Body of pancreas (tissue), 4 donors: ENCODE measurements around the gene ABCB9. TPM values are rescaled to one million over a fixed set of nuclear protein-coding genes. Genes with fewer than 3 reads are reported as not detected.
"Not testable (repeated sequence)": the region's sequence is repeated elsewhere in the genome, so short reads cannot be mapped to it uniquely, and the experiment has no call there.

Source experiments
- ATAC-seq: fragments of 150-250 bp; one replicate; pipeline ENCODE4 v1.9.1; 2016
- DNase-seq, 4 donors: peaks; one replicate each; pipeline ENCODE4 v3.0.0-alpha.2; 2019
- H3K27ac ChIP-seq, 4 donors: fragments of 200-600 bp; sonication (generic); 1 replicate in 3 of 4; 2 replicates in 1 of 4; pipeline versions ENCODE4 v1.5.1 to v1.6.1; 2016 to 2019; ENCODE audit warnings: mild to moderate bottlenecking in 1 of 4, mixed read lengths in 1 of 4, moderate library complexity in 1 of 4
- H3K27me3 ChIP-seq, 2 donors: fragments of 200-600 bp; sonication (generic); one replicate each; pipeline ENCODE4 v1.6.0; 2016; ENCODE audit warnings: mild to moderate bottlenecking in 1 of 2
- H3K36me3 ChIP-seq, 2 donors: fragments of 200-600 bp; sonication (generic); replicated peaks in 1 of 2; 2 replicates each; pipeline ENCODE4 v1.5.1; 2016; ENCODE audit warnings: low read depth in 2 of 2; ENCODE audit not compliant: insufficient read depth in 1 of 2
- H3K4me1 ChIP-seq: fragments of 200-600 bp; sonication (generic); one replicate; pipeline ENCODE4 v1.6.0; 2016
- H3K4me3 ChIP-seq, 2 donors: fragments of 200-600 bp; sonication (generic); 1 replicate in 1 of 2; 2 replicates in 1 of 2; pipeline ENCODE4 v1.5.1; 2016 to 2019
- H3K9me3 ChIP-seq, 3 donors: fragments of 200-600 bp; sonication (generic); 1 replicate in 2 of 3; 2 replicates in 1 of 3; pipeline ENCODE4 v1.5.1; 2016
- CTCF ChIP-seq, 7 experiments: fragments of 450-650 bp in 4 of 7; fragments of 200-600 bp in 3 of 7; sonication (generic) in 3 of 7; IDR thresholded peaks; one replicate each; pipeline ENCODE4 v1.5.1; 2016 to 2019; ENCODE audit warnings: antibody characterized with exemption in 7 of 7
- POLR2A ChIP-seq, 3 donors: fragments of 450-650 bp; IDR thresholded peaks; one replicate each; pipeline ENCODE4 v1.6.1; 2016; ENCODE audit warnings: antibody characterized with exemption in 3 of 3, mild to moderate bottlenecking in 2 of 3
- WGBS, 2 donors: methylation state at CpG; one replicate each; pipeline ENCODE4 v1.1.5; 2017; 5-methylcytosine and 5-hydroxymethylcytosine counted together
- intact Hi-C: fragments of 100-400 bp; cut with DNase I; formaldehyde crosslinking; loops from one replicate; pipeline ENCODE4 v1.15.1; 2023
- total RNA-seq, 2 donors: library from RNA; depleted of rRNA; stranded (reverse); fragments of >200 nt; gene quantifications; one replicate each; pipeline ENCODE4 v1.1.0, GENCODE V29; 2016

The ABCB9 gene
- total RNA-seq, 2 donors from 2014 or later: 5.2 to 7.9 TPM

DNA sequence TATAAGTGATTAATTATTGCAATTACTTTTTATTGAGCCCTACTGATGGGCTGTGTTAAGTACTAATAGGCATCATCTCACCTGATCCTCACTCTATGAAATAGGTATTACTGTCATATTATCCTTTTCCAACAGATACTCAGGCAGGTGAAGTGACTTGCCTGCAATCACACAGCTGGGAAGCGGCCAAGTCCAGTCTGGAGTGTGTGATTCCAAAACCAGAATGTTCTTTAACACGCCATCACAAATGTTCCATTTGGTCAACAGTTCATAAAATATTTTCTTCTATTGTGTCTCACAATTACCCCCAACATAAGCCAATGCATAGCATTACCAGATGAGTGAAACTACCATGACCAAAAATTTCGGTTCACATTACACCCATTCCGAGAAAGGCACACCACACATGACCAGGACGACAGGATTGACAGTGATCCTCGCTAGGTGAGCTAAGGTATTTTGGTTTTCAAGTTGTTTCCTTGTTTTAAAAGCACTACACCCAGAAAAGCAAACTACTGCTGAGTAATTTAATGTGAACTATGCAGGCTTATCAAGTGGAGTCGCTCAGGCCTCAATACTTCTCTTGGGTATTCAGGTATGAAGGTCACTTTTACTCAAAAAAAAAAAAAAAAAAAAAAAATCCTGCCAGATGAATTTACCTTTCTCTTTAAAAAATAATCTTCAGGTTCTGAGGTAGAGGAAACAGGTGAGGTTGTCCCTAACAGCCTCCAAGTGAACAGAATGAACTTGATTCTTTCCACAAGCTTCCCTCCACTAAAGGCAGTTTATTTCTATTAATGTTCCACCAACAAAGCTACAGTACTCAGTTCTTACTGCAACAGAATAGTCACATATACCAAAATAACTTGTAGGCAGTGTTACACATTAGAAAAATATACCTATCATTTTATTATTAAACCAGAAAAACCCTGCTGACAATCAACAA is 72.8 kb downstream of the ABCB9 start:
- H3K4me3 ChIP-seq: no peak overlapping the region
- no peaks in the 10 kb centered on the region for H3K9me3 ChIP-seq
- TF ChIP-seq POLR2A (IDR thresholded peaks at IDR 0.05) (peak in 2 of 3 donors; percentile 41 to 51), CTCF (IDR thresholded peaks at IDR 0.05) (no peak)
- peak overlapping the region; percentile 79 to 99 (median 91) for H3K27ac ChIP-seq
- H3K36me3 ChIP-seq: no peaks in the 10 kb centered on the region
- intact Hi-C loops: no loop called here
- DNase-seq: peak in 3 of 4 donors; percentile 39 to 60 (median 60)
- ATAC-seq: peak; percentile 51
- WGBS, 2 donors: 22 to 35% methylated on average over 7 of the region's 7 CpGs
- H3K27me3 ChIP-seq: no peaks in the 10 kb centered on the region
- peaks cover 75% of the 10 kb centered on the region for H3K4me1 ChIP-seq

DNA sequence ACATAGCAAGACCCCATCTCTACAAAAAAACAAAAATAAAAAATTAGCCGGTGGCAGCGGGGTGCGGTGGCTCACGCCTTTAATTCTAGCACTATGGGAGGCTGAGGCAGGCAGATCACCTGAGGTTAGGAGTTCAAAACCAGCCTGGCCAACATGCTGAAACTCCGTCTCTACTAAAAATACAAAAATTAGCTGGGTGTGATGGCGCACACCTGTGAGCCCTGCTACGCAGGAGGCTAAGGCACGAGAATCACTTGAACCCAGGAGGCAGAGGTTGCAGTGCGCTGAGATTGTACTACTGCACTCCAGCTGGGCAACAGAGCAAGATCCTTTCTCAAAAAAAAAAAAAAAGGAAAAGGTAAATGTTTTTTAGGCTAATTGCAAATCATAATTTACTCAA is 73.5 kb downstream of the ABCB9 start:
- intact Hi-C loops, H3K36me3 ChIP-seq, ATAC-seq, H3K27me3 ChIP-seq, DNase-seq, H3K4me3 ChIP-seq, H3K9me3 ChIP-seq: not testable (repeated sequence)
- Histone ChIP-seq H3K4me1 (peaks cover 76% of the 10 kb centered on the region), H3K27ac (peak overlapping the region; percentile 69 to 99 (median 91))
- 91 to 95% methylated on average over 9 of the region's 9 CpGs for WGBS, 2 donors

- Histone ChIP-seq H3K27ac (peak overlapping the region in 3 of 4 donors; percentile 84 to 99 (median 98)), H3K4me1 (peaks cover 84% of the 10 kb centered on the region), H3K9me3 (no peaks in the 10 kb centered on the region), H3K4me3 (no peak overlapping the region), H3K36me3 (no peaks in the 10 kb centered on the region), H3K27me3 (no peaks in the 10 kb centered on the region)
- ATAC-seq: no peak
- no peak for DNase-seq
- intact Hi-C loops: no loop called here
- TF ChIP-seq CTCF (IDR thresholded peaks at IDR 0.05) (no peak), POLR2A (IDR thresholded peaks at IDR 0.05) (no peak)
- WGBS, 2 donors: 46 to 61% methylated on average over 10 of the region's 10 CpGs
These were observed 74.4 kb downstream of the ABCB9 start for GRCh38 chr12:122891661-122892525.

GRCh38 chr12:122889761-122890520 is 76.3 kb downstream of the ABCB9 start:
- no peak overlapping the region for H3K4me3 ChIP-seq
- no peaks in the 10 kb centered on the region for H3K27me3 ChIP-seq
- intact Hi-C loops: no loop called here
- TF ChIP-seq POLR2A (IDR thresholded peaks at IDR 0.05) (no peak), CTCF (IDR thresholded peaks at IDR 0.05) (no peak)
- H3K4me1 ChIP-seq: peaks cover 87% of the 10 kb centered on the region
- no peak for ATAC-seq
- H3K27ac ChIP-seq: peak overlapping the region in 3 of 4 donors; percentile 97 to 99 (median 98)
- WGBS, 2 donors: 50 to 69% methylated on average over 13 of the region's 13 CpGs
- no peaks in the 10 kb centered on the region for H3K36me3 ChIP-seq
- DNase-seq: no peak
- no peaks in the 10 kb centered on the region for H3K9me3 ChIP-seq
